GM18951 (cell line): ENCODE data around the gene MLEC.

Experiments used
- POLR2A ChIP-seq: IDR thresholded peaks from 4 replicates; pipeline ENCODE4 v1.6.1; 2011; ENCODE audit warnings: mild to moderate bottlenecking; ENCODE audit not compliant: insufficient read length, insufficient read depth; ENCODE audit errors: extremely low read depth
- in situ Hi-C: fragments of 300-500 bp; cut with MboI; formaldehyde crosslinking; loops from one replicate; pipeline ENCODE4 v1.12.0; 2022; ENCODE audit warnings: low sequenced_read_pairs, mixed read lengths, inconsistent platforms; ENCODE audit not compliant: unreplicated experiment

Gene MLEC

GRCh38 chr12:120670667-120671066 is 16.3 kb upstream of the MLEC start:
- no peak for TF ChIP-seq POLR2A
- in situ Hi-C loops, result no loop called here

GRCh38 chr12:120674097-120674636 is 12.8 kb upstream of the MLEC start:
- TF ChIP-seq POLR2A, result no peak
- in situ Hi-C loops, result no loop called here

GRCh38 chr12:120677765-120678473 is 9.0 kb upstream of the MLEC start:
- no peak for TF ChIP-seq POLR2A

GRCh38 chr12:120678572-120678971 is 8.4 kb upstream of the MLEC start:
- no peak for TF ChIP-seq POLR2A
- in situ Hi-C loops, result no loop called here

More at GRCh38 chr12:120677765-120678473, 9.0 kb upstream of the MLEC start:
- in situ Hi-C loops, result no loop called here

- in situ Hi-C loops, result no loop called here
- TF ChIP-seq POLR2A, result no peak
Observed at GRCh38 chr12:120680165-120680738, 6.7 kb upstream of the MLEC start.

- in situ Hi-C loops, result no loop called here
- TF ChIP-seq POLR2A, result peak; percentile 15
Observed at GRCh38 chr12:120684523-120684932, 2.4 kb upstream of the MLEC start.

- no peak for TF ChIP-seq POLR2A
- in situ Hi-C loops, result no loop called here
Observed at GRCh38 chr12:120685522-120685921, 1.4 kb upstream of the MLEC start.

- in situ Hi-C loops, result no loop called here
- peak; percentile 82 for TF ChIP-seq POLR2A
Observed at GRCh38 chr12:120686151-120686689, 729 bp upstream of the MLEC start.

- peak; percentile 19 for TF ChIP-seq POLR2A
- in situ Hi-C loops, result no loop called here
Observed at GRCh38 chr12:120687578-120688289, 785 bp downstream of the MLEC start.

GRCh38 chr12:120688527-120689071 is 1.6 kb downstream of the MLEC start:
- in situ Hi-C loops, result no loop called here
- no peak for TF ChIP-seq POLR2A

- in situ Hi-C loops, result no loop called here
- TF ChIP-seq POLR2A, result no peak
Observed at GRCh38 chr12:120689397-120690082, 2.6 kb downstream of the MLEC start.

GRCh38 chr12:120690083-120690450 is 3.1 kb downstream of the MLEC start:
- in situ Hi-C loops, result no loop called here
- TF ChIP-seq POLR2A, result no peak
